ENCODE data around the gene ADGRL1. TPM values are rescaled to one million over a fixed set of nuclear protein-coding genes. Genes with fewer than 3 reads are reported as not detected.

The ADGRL1 gene
- polyA plus RNA-seq, 3 donors = 1.7 TPM; not detected in 2

DNA sequence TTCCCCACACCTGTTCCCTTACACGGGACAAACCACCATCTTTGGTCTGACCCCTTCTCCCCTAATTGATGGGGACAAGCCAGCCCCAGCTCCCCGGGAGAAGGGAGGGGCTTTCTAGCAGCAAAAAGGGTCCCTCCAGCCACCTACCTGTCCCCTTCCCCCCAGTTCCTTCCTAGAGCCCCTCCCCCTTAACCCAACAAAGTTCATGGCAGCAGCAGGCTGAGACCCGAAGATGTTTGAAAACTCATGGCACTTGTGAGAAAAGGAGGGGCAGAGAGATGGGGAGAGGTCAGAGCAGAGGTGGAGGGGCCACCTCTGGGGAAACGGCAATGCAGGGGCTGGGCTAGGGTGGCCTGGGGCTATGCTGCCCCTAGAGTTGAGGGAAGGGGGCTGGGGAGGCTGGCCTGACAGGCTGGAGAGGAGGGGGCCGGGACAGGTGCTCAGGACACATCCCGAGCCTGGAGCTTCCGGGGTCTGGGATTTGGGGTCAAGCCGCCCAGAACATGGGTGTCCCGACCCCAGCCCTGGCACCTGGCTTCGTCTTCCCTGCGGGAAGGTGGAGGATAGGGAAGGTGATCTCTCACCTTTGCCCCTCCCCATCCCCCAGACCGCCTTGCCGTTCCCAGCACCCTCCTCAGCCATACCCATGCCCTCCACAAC lies 57.1 kb downstream of the ADGRL1 start:
- peak overlapping the region in 6 of 7 donors; percentile 60 to 92 (median 82) for H3K27ac Mint-ChIP-seq
- H3K27me3 Mint-ChIP-seq (ENCODE audit: low read depth in 3 of 3) = peaks cover 0 to 5% (median 1%) of the 10 kb centered on the region in 3 donors
- H3K27me3 ChIP-seq (ENCODE audit: control insufficient read depth in 2 of 2, insufficient read depth in 2 of 2, low read length in 2 of 2) = no peaks in the 10 kb centered on the region
- peak overlapping the region; percentile 25 to 68 for H3K27ac ChIP-seq (ENCODE audit: low read depth in 1 of 2, low read length in 2 of 2)
- peak overlapping the region in 1 of 3 experiments; percentile 68 for H3K4me3 ChIP-seq (replicated peaks in 1 of 3; ENCODE audit: low read depth in 2 of 3, low read length in 3 of 3)
- no peak for DNase-seq
- peak overlapping the region; percentile 71 for H3K4me2 ChIP-seq (replicated peaks; ENCODE audit: extremely low read depth, low read length, poor library complexity, severe bottlenecking)
- H3K79me2 ChIP-seq (ENCODE audit: insufficient read depth, low read length) = peaks cover 64% of the 10 kb centered on the region
- peak overlapping the region; percentile 20 to 87 for H3K4me3 Mint-ChIP-seq
- TF ChIP-seq, protein P1, sequence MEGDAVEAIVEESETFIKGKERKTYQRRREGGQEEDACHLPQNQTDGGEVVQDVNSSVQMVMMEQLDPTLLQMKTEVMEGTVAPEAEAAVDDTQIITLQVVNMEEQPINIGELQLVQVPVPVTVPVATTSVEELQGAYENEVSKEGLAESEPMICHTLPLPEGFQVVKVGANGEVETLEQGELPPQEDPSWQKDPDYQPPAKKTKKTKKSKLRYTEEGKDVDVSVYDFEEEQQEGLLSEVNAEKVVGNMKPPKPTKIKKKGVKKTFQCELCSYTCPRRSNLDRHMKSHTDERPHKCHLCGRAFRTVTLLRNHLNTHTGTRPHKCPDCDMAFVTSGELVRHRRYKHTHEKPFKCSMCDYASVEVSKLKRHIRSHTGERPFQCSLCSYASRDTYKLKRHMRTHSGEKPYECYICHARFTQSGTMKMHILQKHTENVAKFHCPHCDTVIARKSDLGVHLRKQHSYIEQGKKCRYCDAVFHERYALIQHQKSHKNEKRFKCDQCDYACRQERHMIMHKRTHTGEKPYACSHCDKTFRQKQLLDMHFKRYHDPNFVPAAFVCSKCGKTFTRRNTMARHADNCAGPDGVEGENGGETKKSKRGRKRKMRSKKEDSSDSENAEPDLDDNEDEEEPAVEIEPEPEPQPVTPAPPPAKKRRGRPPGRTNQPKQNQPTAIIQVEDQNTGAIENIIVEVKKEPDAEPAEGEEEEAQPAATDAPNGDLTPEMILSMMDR (IDR thresholded peaks at IDR 0.05) = no peak
- H3K36me3 ChIP-seq (replicated peaks in 1 of 2; ENCODE audit: control insufficient read depth in 1 of 2, insufficient read depth in 2 of 2, low read length in 2 of 2) = peaks cover 0 to 13% of the 10 kb centered on the region in 2 donors
- H3K36me3 Mint-ChIP-seq = peaks cover 9 to 24% of the 10 kb centered on the region in 2 donors
- peaks cover 64% of the 10 kb centered on the region for H3K4me1 Mint-ChIP-seq
- intact Hi-C loops (cut with micrococcal nuclease) = loop anchor here in 1 of 2 donors (5.0 to 10.0 kb wide), 2 partner anchors 138 to 256 kb away; no protein-coding TSS in a partner anchor
- H3K9me3 Mint-ChIP-seq = peaks cover 0 to 1% (median 0%) of the 10 kb centered on the region in 7 donors
- WGBS (ENCODE audit: insufficient coverage) = 31% methylated on average over 2 of the region's 13 CpGs
- peaks cover 30 to 36% of the 10 kb centered on the region in 2 donors for H3K4me1 ChIP-seq (ENCODE audit: control insufficient read depth in 1 of 2, insufficient read depth in 2 of 2, low read length in 2 of 2)
- peak overlapping the region; percentile 13 for H3K9ac ChIP-seq (ENCODE audit: insufficient read depth, low read length, poor library complexity, severe bottlenecking)
- peaks cover 70% of the 10 kb centered on the region for H4K20me1 ChIP-seq (ENCODE audit: insufficient read depth, low read length)
- H3K9me3 ChIP-seq (replicated peaks in 1 of 2; ENCODE audit: control insufficient read depth in 1 of 2, insufficient read depth in 1 of 2, low read length in 2 of 2) = no peaks in the 10 kb centered on the region
- H2AFZ ChIP-seq (ENCODE audit: insufficient read depth, low read depth, low read length, poor library complexity, severe bottlenecking) = peak overlapping the region; percentile 78

DNA sequence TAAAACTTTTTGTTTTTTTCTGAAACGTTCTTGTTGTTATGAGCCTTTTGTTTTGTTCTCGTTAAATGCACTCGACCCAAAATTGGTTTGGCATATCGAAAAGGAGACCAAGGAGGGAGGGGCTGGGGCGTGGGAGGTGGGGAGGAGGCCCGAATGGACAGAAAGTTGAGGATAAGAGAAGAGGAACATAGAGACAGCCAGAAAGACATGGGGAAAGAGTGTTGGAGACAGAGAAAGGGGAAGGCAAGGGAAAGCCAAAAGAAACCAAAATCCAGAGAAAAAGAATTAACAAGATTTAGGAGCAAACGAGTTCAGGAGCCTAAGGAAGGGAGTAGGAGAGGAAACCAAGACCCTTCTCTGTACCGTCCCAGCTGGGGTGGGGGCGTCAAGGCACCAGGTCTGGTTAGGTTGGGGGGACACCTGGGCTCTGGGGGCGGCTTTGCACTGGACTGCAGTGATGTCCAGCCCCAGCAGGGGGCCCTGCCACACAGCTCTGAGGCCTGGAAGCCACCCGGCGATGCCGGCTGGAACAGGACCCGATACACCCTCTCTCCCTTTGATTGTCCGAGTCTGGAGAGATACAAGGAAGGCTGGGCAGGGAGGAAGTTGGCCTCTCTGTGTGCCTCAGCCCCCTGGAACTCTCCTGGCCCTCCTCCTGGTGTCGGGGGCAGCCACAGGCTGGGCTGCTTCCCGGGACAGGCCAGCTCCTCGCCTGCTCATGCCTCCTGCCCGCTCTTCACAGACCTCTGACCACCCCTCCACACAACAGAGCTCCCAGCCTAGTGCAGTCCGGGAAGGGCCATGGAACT lies 58.0 kb downstream of the ADGRL1 start:
- WGBS (ENCODE audit: insufficient coverage) = 28% methylated on average over 15 of the region's 20 CpGs
- peaks cover 0 to 5% (median 1%) of the 10 kb centered on the region in 3 donors for H3K27me3 Mint-ChIP-seq (ENCODE audit: low read depth in 3 of 3)
- peak overlapping the region in 5 of 7 donors; percentile 31 to 83 (median 72) for H3K27ac Mint-ChIP-seq
- H3K4me1 Mint-ChIP-seq = peaks cover 60% of the 10 kb centered on the region
- peaks cover 0 to 13% of the 10 kb centered on the region in 2 donors for H3K36me3 ChIP-seq (replicated peaks in 1 of 2; ENCODE audit: control insufficient read depth in 1 of 2, insufficient read depth in 2 of 2, low read length in 2 of 2)
- H3K4me3 Mint-ChIP-seq = peak overlapping the region; percentile 17 to 83
- DNase-seq = peak; percentile 45 to 64 (median 58)
- no peak overlapping the region for H3K27ac ChIP-seq (ENCODE audit: low read depth in 1 of 2, low read length in 2 of 2)
- H4K20me1 ChIP-seq (ENCODE audit: insufficient read depth, low read length) = peaks cover 73% of the 10 kb centered on the region
- peak overlapping the region; percentile 49 for H3K4me2 ChIP-seq (replicated peaks; ENCODE audit: extremely low read depth, low read length, poor library complexity, severe bottlenecking)
- intact Hi-C loops (cut with micrococcal nuclease) = loop anchor here in 1 of 2 donors (5.0 to 10.0 kb wide), 2 partner anchors 139 to 257 kb away; no protein-coding TSS in a partner anchor
- H2AFZ ChIP-seq (ENCODE audit: insufficient read depth, low read depth, low read length, poor library complexity, severe bottlenecking) = peak overlapping the region; percentile 41
- H3K79me2 ChIP-seq (ENCODE audit: insufficient read depth, low read length) = peaks cover 72% of the 10 kb centered on the region
- TF ChIP-seq, protein P1 (IDR thresholded peaks at IDR 0.05) = peak; percentile 89
- H3K27me3 ChIP-seq (ENCODE audit: control insufficient read depth in 2 of 2, insufficient read depth in 2 of 2, low read length in 2 of 2) = no peaks in the 10 kb centered on the region
- peak overlapping the region; percentile 13 for H3K9ac ChIP-seq (ENCODE audit: insufficient read depth, low read length, poor library complexity, severe bottlenecking)
- peaks cover 30 to 36% of the 10 kb centered on the region in 2 donors for H3K4me1 ChIP-seq (ENCODE audit: control insufficient read depth in 1 of 2, insufficient read depth in 2 of 2, low read length in 2 of 2)
- peak overlapping the region in 1 of 3 experiments; percentile 68 for H3K4me3 ChIP-seq (replicated peaks in 1 of 3; ENCODE audit: low read depth in 2 of 3, low read length in 3 of 3)
- H3K9me3 ChIP-seq (replicated peaks in 1 of 2; ENCODE audit: control insufficient read depth in 1 of 2, insufficient read depth in 1 of 2, low read length in 2 of 2) = no peaks in the 10 kb centered on the region
- H3K36me3 Mint-ChIP-seq = peaks cover 7 to 23% of the 10 kb centered on the region in 2 donors
- peaks cover 0 to 1% (median 0%) of the 10 kb centered on the region in 7 donors for H3K9me3 Mint-ChIP-seq
